Stimulated activated CD4-positive, alpha-beta T cell treated with anti-CD3 and anti-CD28 coated beads, Interleukin-15, amount 100 ng/mL, for 24 hours (primary cell): Measurements from ENCODE around the gene SEMA5A.

Experiments
- DNase-seq: peaks from one replicate; pipeline ENCODE4 v3.0.0-alpha.2; 2020

Gene SEMA5A

DNA sequence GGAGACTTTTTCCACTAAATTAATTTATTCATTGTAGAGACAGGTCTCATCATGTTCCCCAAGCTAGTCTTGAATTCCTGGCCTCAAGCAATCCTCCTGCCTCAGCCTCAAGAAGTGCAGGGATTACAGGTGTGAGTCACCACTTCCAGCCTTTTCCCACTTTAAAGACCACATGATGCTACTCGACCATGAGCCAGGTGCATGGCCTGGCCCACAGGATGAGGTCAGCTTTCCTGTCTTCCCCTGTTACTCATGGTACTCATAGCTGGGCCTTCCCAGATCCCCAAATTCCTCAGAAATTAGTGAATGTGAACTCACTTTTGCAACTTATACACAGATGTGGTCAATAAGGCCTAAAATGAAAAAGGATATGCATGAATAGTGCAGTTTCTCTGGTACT lies 395.9 kb downstream of the SEMA5A start:
- DNase-seq, result no peak

DNA sequence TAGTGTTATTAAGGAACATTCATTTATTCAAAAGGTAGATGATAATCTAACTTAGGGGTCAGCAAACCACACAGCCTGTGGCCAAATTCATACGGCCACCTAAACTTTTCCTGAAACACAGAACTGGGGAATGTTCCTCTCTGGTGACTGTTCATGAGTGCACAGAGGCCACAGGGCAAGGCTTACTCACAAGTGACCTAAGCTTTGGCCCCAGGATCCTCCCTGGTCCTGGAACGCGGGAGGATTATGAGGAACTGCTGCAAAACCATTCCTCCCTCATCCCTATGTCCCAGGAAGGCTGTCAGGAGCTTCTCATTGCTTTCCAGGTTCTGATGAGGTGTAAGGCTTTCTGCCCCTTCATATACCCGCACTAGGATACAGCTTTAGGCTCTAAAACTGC lies 397.6 kb downstream of the SEMA5A start:
- no peak for DNase-seq

GRCh38 chr5:9140711-9141110 lies 405.2 kb downstream of the SEMA5A start:
- no peak for DNase-seq

- no peak for DNase-seq
Observed at GRCh38 chr5:9140202-9140601, 405.7 kb downstream of the SEMA5A start.

DNA sequence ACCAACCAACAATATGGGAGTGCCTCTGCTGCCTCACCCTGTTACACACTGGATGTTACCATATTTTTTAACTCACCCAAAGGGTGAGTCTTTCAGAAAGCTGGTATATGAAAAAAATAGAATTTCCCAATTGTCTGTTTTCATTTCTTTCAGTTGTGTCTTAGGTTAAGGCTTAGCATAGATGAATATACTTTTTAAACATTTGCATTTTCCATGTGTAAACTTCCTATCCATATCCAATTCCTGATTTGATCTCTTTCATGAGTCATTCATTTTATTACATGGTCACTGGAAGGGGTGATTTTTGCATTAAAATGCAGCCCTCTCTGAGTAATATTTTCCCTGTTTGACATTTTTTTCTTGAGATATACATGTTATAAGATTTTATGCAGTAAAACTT lies 406.5 kb downstream of the SEMA5A start:
- no peak for DNase-seq

DNA sequence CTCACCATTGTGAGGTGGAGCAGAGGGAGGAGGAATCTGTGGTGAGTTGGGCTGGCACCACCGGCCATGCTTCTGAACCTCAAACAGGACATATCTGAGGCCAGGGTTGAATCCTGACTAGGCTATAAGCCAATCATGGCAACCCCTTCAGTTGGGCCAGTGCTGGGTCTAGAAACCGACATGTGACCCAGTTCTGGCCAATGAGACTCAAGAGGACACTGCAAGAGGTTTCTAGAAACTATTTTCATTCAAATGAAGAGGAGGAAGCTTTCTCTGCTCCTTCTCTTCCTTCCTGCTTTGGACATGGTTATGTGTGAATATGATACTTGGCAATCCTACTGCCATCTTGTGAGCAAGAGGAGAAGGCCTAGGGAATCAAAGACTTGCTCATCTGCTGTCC lies 417.7 kb downstream of the SEMA5A start:
- DNase-seq, result no peak

- no peak for DNase-seq
Observed at GRCh38 chr5:9126490-9126889, 419.4 kb downstream of the SEMA5A start.

DNA sequence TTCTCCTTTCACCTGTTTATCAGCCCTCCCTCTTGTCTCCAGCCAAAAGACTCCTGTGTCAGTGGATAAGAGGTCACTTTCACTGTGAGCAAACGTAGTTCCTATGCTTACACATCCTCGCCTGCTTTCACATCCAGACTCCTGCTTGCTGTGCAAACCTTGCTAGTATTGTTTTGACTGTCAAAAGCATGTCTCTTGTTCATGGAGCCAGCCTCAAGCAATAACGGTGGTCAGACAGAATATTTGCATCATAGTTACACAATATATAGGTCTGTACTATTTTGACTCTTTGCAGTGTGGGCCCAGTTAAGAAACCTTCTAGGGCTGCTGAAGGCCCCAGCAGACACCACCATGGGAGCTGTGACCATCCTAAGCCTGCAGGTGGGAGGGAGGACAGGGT lies 420.0 kb downstream of the SEMA5A start:
- no peak for DNase-seq

- DNase-seq, result no peak
Observed at GRCh38 chr5:9124838-9125237, 421.0 kb downstream of the SEMA5A start.

- DNase-seq, result no peak
Observed at GRCh38 chr5:9124071-9124470, 421.8 kb downstream of the SEMA5A start.

GRCh38 chr5:9122528-9122927 lies 423.3 kb downstream of the SEMA5A start:
- no peak for DNase-seq

DNA sequence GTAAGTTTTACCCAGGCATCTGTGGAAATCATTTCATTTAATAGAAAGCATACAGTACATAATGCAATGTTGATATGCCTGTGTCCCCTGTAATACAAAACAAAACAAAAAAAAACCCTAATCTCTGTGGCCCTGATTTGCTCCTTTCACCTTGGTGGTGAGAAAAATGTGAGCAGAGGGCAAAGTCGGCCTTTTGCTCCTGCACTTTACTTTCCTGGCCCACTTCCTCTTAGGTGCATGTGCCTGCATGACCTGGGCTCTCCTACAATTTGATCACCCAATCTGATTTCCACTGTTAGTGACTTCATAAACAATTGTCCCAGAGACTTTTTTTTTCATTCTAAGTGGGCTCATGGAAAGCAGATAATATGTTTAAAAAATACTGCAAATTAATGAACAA lies 424.3 kb downstream of the SEMA5A start:
- no peak for DNase-seq

- no peak for DNase-seq
Observed at GRCh38 chr5:9118852-9119251, 427.0 kb downstream of the SEMA5A start.

- no peak for DNase-seq
Observed at GRCh38 chr5:9115093-9115492, 430.8 kb downstream of the SEMA5A start.

GRCh38 chr5:9112520-9113291 lies 433.2 kb downstream of the SEMA5A start:
- no peak for DNase-seq

- DNase-seq, result no peak
Observed at GRCh38 chr5:9108162-9108561, 437.7 kb downstream of the SEMA5A start.

DNA sequence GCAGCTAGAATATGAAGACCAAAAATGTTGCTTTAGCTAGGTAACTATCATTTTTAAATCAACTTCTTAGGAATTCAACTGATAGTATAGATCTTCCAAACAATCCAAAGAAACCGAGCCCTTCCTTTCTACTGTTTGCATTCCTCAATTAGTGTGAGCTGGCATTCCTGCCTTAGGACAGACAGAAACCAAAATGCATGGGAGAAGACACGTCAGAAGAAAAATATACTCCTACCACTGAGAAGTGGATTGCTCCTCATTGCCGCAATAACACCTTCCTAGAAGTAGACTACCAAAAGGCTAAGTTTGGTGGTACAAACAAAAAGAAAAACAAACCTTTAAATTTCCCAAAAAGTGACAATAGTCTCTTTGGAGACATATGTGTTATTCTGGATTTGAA lies 440.0 kb downstream of the SEMA5A start:
- no peak for DNase-seq

- no peak for DNase-seq
Observed at GRCh38 chr5:9104571-9105339, 441.1 kb downstream of the SEMA5A start.

DNA sequence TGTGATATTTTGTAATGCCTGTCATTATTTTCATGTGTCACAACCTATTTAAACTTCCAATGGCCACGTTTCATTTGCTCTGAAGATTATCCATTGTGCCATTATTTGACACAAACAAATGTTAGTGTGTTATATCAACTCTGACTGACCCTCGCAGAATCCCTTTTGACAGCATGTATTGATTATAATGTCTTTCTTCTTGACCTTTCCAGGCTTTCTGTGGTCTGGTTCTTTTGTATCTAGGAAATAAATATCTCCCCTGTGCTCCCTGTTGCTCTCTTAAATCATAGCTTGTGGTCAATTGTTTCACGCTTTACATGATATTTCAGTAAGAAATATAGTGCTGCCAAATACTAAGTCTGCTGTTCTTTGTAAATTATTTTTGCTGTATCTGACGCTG lies 442.6 kb downstream of the SEMA5A start:
- DNase-seq, result no peak

DNA sequence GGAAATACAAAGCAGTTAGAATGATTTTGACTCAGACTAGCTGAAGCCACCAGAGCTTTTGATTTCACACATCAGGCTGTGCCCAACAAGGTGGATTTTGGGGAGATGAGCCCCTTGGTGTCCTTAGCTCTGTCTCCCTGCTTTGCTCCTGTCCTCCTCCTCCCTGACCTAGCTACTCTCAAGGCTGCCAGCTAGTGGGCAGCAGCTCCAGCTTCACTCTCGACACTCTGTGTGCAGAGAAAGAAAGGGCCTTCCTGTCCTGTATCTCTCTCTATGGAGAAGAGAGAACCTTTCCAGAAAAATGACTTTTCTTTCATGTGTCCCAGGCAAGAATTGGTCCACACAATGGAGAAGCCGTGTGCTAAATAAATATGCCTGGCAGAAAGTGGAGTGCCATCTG lies 446.2 kb downstream of the SEMA5A start:
- DNase-seq, result no peak

DNA sequence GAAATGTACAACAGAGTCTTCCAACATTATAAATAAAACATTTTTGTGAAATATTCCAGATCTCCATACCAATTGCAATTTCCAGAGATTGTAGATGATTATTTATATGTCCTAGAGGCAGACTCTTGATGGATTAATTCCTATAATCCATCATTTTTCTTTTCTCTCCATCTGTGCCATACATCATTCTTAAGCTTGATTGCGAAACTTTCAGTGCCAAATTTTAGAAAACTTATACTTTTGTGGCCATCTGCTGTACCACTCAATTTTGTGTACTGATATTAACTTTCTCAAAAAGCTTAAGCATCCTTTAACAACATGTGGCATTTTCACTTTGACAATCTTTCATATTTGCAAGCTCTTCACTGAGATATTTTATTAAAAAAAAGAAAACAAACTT lies 446.9 kb downstream of the SEMA5A start:
- no peak for DNase-seq

- no peak for DNase-seq
Observed at GRCh38 chr5:9094582-9094981, 451.3 kb downstream of the SEMA5A start.

DNA sequence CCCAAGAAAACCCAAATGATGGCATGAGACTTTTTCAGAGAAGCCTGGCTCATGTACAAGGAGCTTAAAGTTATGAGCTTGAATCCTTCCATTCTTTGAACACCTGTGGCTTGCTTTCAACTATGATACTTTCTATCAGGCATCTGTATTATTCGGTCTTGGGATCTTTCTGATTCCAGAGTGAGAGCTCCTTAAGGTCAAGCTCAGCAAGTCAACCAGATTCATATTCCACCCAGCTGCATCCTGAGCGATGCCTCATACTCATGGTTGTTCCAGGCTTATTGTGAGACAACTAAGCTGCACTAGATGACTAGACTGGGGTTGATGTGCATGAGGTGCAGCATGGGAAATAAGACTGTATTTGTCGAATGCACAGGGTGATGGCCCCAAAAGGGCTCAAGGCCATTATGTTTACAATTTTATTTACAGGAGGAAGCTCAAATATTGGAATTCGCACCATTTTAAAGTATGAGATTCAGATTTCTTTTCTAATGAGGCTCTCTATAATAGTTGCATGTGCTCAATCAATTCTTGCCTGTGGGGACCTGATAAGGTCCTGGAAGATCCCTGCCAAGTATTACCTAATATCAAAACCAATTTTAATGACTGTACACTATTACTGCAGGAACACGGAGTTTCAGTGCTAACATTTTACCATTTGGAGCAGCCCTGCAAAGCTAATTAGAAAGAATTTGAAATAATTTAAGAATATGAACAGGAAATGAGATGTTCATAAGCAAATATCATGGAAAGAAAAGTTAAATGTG lies 453.8 kb downstream of the SEMA5A start:
- DNase-seq, result no peak
